Measurements from ENCODE around the gene FAM120A. TPM values are rescaled to one million over a fixed set of nuclear protein-coding genes. Genes with fewer than 3 reads are reported as not detected.

Gene FAM120A
- total and polyA plus RNA-seq, 7 experiments from 2014 or later: 9.0 to 136 (median 80.2) TPM

GRCh38 chr9:93465855-93466254 is 14.4 kb downstream of the FAM120A start:
- POLR2A ChIA-PET: interaction anchor here (0.7 to 1.0 kb wide), 3 partner anchors 9 to 690 kb away, joined by 3 read pairs; no protein-coding TSS in a partner anchor
- peaks cover 31 to 49% of the 10 kb centered on the region in 2 donors for H3K4me1 ChIP-seq (ENCODE audit: control insufficient read depth in 2 of 2, insufficient read depth in 2 of 2, low read length in 2 of 2)

GRCh38 chr9:93466416-93467061 is 15.1 kb downstream of the FAM120A start:
- Mint-ChIP-seq H3K4me3 (peak overlapping the region; percentile 26 to 70 (median 52)), H3K9me3 (no peaks in the 10 kb centered on the region), H3K27me3 (no peaks in the 10 kb centered on the region), H3K4me1 (peaks cover 71 to 96% (median 88%) of the 10 kb centered on the region in 7 donors), H3K27ac (peak overlapping the region in 4 of 9 donors; percentile 29 to 80 (median 38)), H3K36me3 (peaks cover 0 to 22% (median 14%) of the 10 kb centered on the region in 5 donors)
- ChIA-PET POLR2A (no interaction called here), CTCF (interaction anchor here (0.5 to 0.7 kb wide), 2 partner anchors 19 to 676 kb away, joined by 3 to 7 read pairs; no protein-coding TSS in a partner anchor)
- ATAC-seq: no peak
- peaks cover 31 to 49% of the 10 kb centered on the region in 2 donors for H3K4me1 ChIP-seq (ENCODE audit: control insufficient read depth in 2 of 2, insufficient read depth in 2 of 2, low read length in 2 of 2)
- H3K4me3 ChIP-seq (ENCODE audit: low read length): no peak overlapping the region
- H3K27ac ChIP-seq (ENCODE audit: low read depth, low read length): no peak overlapping the region
- H3K9me3 ChIP-seq (ENCODE audit: control insufficient read depth in 2 of 3, low read length in 3 of 3): no peaks in the 10 kb centered on the region
- H3K36me3 ChIP-seq (ENCODE audit: control insufficient read depth in 2 of 3, insufficient read depth in 3 of 3, low read length in 3 of 3): peaks cover 0 to 6% (median 0%) of the 10 kb centered on the region in 3 experiments
- intact Hi-C loops (cut with micrococcal nuclease): loop anchor here in 1 of 2 donors (5.0 kb wide), 1 partner anchor 36 kb away; no protein-coding TSS in a partner anchor
- H3K27me3 ChIP-seq (ENCODE audit: control insufficient read depth in 2 of 2, insufficient read depth in 2 of 2, low read length in 2 of 2): no peaks in the 10 kb centered on the region
- no peak for DNase-seq

More at GRCh38 chr9:93465855-93466254, 14.4 kb downstream of the FAM120A start:
- CTCF ChIA-PET: interaction anchor here (0.5 to 0.7 kb wide), 2 partner anchors 20 to 675 kb away, joined by 3 to 7 read pairs; no protein-coding TSS in a partner anchor
- H3K36me3 Mint-ChIP-seq: peaks cover 0 to 15% (median 10%) of the 10 kb centered on the region in 5 donors
- H3K9me3 Mint-ChIP-seq: no peaks in the 10 kb centered on the region
- ATAC-seq (no peak), DNase-seq (no peak)
- H3K4me3 Mint-ChIP-seq: peak overlapping the region in 9 of 10 donors; percentile 1 to 70 (median 29)
- Histone ChIP-seq H3K27ac (ENCODE audit: low read depth, low read length) (no peak overlapping the region), H3K9me3 (ENCODE audit: control insufficient read depth in 2 of 3, low read length in 3 of 3) (no peaks in the 10 kb centered on the region), H3K4me3 (ENCODE audit: low read length) (no peak overlapping the region), H3K36me3 (ENCODE audit: control insufficient read depth in 2 of 3, insufficient read depth in 3 of 3, low read length in 3 of 3) (no peaks in the 10 kb centered on the region), H3K27me3 (ENCODE audit: control insufficient read depth in 2 of 2, insufficient read depth in 2 of 2, low read length in 2 of 2) (no peaks in the 10 kb centered on the region)
- H3K27me3 Mint-ChIP-seq: no peaks in the 10 kb centered on the region
- peak overlapping the region in 2 of 9 donors; percentile 29 to 31 for H3K27ac Mint-ChIP-seq
- intact Hi-C loops (cut with micrococcal nuclease): loop anchor here in 1 of 2 donors (5.0 kb wide), 1 partner anchor 36 kb away; no protein-coding TSS in a partner anchor
- H3K4me1 Mint-ChIP-seq: peaks cover 68 to 94% (median 89%) of the 10 kb centered on the region in 7 donors

GRCh38 chr9:93467062-93467416 is 15.6 kb downstream of the FAM120A start:
- no peaks in the 10 kb centered on the region for H3K9me3 Mint-ChIP-seq
- H3K4me1 Mint-ChIP-seq: peaks cover 68 to 92% (median 84%) of the 10 kb centered on the region in 7 donors
- peak overlapping the region in 9 of 10 donors; percentile 7 to 70 (median 60) for H3K4me3 Mint-ChIP-seq
- DNase-seq (no peak), ATAC-seq (no peak)
- Histone ChIP-seq H3K4me3 (ENCODE audit: low read length) (no peak overlapping the region), H3K4me1 (ENCODE audit: control insufficient read depth in 2 of 2, insufficient read depth in 2 of 2, low read length in 2 of 2) (peaks cover 31 to 49% of the 10 kb centered on the region in 2 donors), H3K36me3 (ENCODE audit: control insufficient read depth in 2 of 3, insufficient read depth in 3 of 3, low read length in 3 of 3) (peaks cover 0 to 6% (median 0%) of the 10 kb centered on the region in 3 experiments), H3K9me3 (ENCODE audit: control insufficient read depth in 2 of 3, low read length in 3 of 3) (no peaks in the 10 kb centered on the region), H3K27ac (ENCODE audit: low read depth, low read length) (no peak overlapping the region), H3K27me3 (ENCODE audit: control insufficient read depth in 2 of 2, insufficient read depth in 2 of 2, low read length in 2 of 2) (no peaks in the 10 kb centered on the region)
- POLR2A ChIA-PET: no interaction called here
- H3K27me3 Mint-ChIP-seq: no peaks in the 10 kb centered on the region
- peak overlapping the region in 2 of 9 donors; percentile 29 to 45 for H3K27ac Mint-ChIP-seq
- CTCF ChIA-PET: no interaction called here
- intact Hi-C loops (cut with micrococcal nuclease): loop anchor here in 1 of 2 donors (5.0 kb wide), 1 partner anchor 35 kb away; no protein-coding TSS in a partner anchor
- peaks cover 0 to 19% (median 14%) of the 10 kb centered on the region in 5 donors for H3K36me3 Mint-ChIP-seq

GRCh38 chr9:93467462-93467861 is 16.0 kb downstream of the FAM120A start:
- H3K4me1 ChIP-seq (ENCODE audit: control insufficient read depth in 2 of 2, insufficient read depth in 2 of 2, low read length in 2 of 2): peaks cover 31 to 48% of the 10 kb centered on the region in 2 donors
- ATAC-seq (no peak), DNase-seq (no peak)
- H3K27ac ChIP-seq (ENCODE audit: low read depth, low read length): no peak overlapping the region
- ChIA-PET POLR2A (no interaction called here), CTCF (no interaction called here)
- Mint-ChIP-seq H3K36me3 (peaks cover 0 to 22% (median 17%) of the 10 kb centered on the region in 5 donors), H3K27ac (peak overlapping the region in 2 of 9 donors; percentile 45 to 52), H3K4me3 (peak overlapping the region in 9 of 10 donors; percentile 7 to 70 (median 60)), H3K27me3 (no peaks in the 10 kb centered on the region), H3K4me1 (peaks cover 71 to 94% (median 86%) of the 10 kb centered on the region in 7 donors), H3K9me3 (no peaks in the 10 kb centered on the region)
- H3K36me3 ChIP-seq (ENCODE audit: control insufficient read depth in 2 of 3, insufficient read depth in 3 of 3, low read length in 3 of 3): peaks cover 0 to 6% (median 2%) of the 10 kb centered on the region in 3 experiments
- no peaks in the 10 kb centered on the region for H3K27me3 ChIP-seq (ENCODE audit: control insufficient read depth in 2 of 2, insufficient read depth in 2 of 2, low read length in 2 of 2)
- no peak overlapping the region for H3K4me3 ChIP-seq (ENCODE audit: low read length)
- H3K9me3 ChIP-seq (ENCODE audit: control insufficient read depth in 2 of 3, low read length in 3 of 3): no peaks in the 10 kb centered on the region
- intact Hi-C loops (cut with micrococcal nuclease): loop anchor here in 1 of 2 donors (5.0 kb wide), 1 partner anchor 35 kb away; no protein-coding TSS in a partner anchor

GRCh38 chr9:93468763-93469456 is 17.4 kb downstream of the FAM120A start:
- ChIA-PET CTCF (no interaction called here), POLR2A (interaction anchor here (1.0 kb wide), 1 partner anchor 15 kb away, joined by 3 read pairs; no protein-coding TSS in a partner anchor)
- Mint-ChIP-seq H3K27me3 (no peaks in the 10 kb centered on the region), H3K4me1 (peaks cover 66 to 79% (median 72%) of the 10 kb centered on the region in 7 donors), H3K9me3 (no peaks in the 10 kb centered on the region), H3K27ac (peak overlapping the region in 4 of 9 donors; percentile 7 to 66 (median 51)), H3K36me3 (peaks cover 0 to 22% (median 14%) of the 10 kb centered on the region in 5 donors), H3K4me3 (peak overlapping the region in 7 of 10 donors; percentile 25 to 74 (median 60))
- intact Hi-C loops (cut with micrococcal nuclease): loop anchor here in 1 of 2 donors (5.0 kb wide), 1 partner anchor 33 kb away; no protein-coding TSS in a partner anchor
- DNase-seq (no peak), ATAC-seq (no peak)
- peaks cover 0 to 6% (median 5%) of the 10 kb centered on the region in 3 experiments for H3K36me3 ChIP-seq (ENCODE audit: control insufficient read depth in 2 of 3, insufficient read depth in 3 of 3, low read length in 3 of 3)
- no peak overlapping the region for H3K27ac ChIP-seq (ENCODE audit: low read depth, low read length)
- no peaks in the 10 kb centered on the region for H3K9me3 ChIP-seq (ENCODE audit: control insufficient read depth in 2 of 3, low read length in 3 of 3)
- no peak overlapping the region for H3K4me3 ChIP-seq (ENCODE audit: low read length)
- peaks cover 29 to 40% of the 10 kb centered on the region in 2 donors for H3K4me1 ChIP-seq (ENCODE audit: control insufficient read depth in 2 of 2, insufficient read depth in 2 of 2, low read length in 2 of 2)
- H3K27me3 ChIP-seq (ENCODE audit: control insufficient read depth in 2 of 2, insufficient read depth in 2 of 2, low read length in 2 of 2): no peaks in the 10 kb centered on the region

- H3K36me3 Mint-ChIP-seq: peaks cover 0 to 25% (median 15%) of the 10 kb centered on the region in 5 donors
- H3K4me1 Mint-ChIP-seq: peaks cover 55 to 67% (median 61%) of the 10 kb centered on the region in 7 donors
- peak overlapping the region in 2 of 10 donors; percentile 7 to 9 for H3K4me3 Mint-ChIP-seq
- Histone ChIP-seq H3K4me1 (ENCODE audit: control insufficient read depth in 2 of 2, insufficient read depth in 2 of 2, low read length in 2 of 2) (peaks cover 18 to 26% of the 10 kb centered on the region in 2 donors), H3K36me3 (ENCODE audit: control insufficient read depth in 2 of 3, insufficient read depth in 3 of 3, low read length in 3 of 3) (peaks cover 0 to 6% (median 5%) of the 10 kb centered on the region in 3 experiments), H3K4me3 (ENCODE audit: low read length) (no peak overlapping the region), H3K27me3 (ENCODE audit: control insufficient read depth in 2 of 2, insufficient read depth in 2 of 2, low read length in 2 of 2) (no peaks in the 10 kb centered on the region), H3K27ac (ENCODE audit: low read depth, low read length) (no peak overlapping the region), H3K9me3 (ENCODE audit: control insufficient read depth in 2 of 3, low read length in 3 of 3) (no peaks in the 10 kb centered on the region)
- no peaks in the 10 kb centered on the region for H3K9me3 Mint-ChIP-seq
- H3K27ac Mint-ChIP-seq: peak overlapping the region in 3 of 9 donors; percentile 2 to 53 (median 19)
- no peaks in the 10 kb centered on the region for H3K27me3 Mint-ChIP-seq
- no peak for DNase-seq
- POLR2A ChIA-PET: no interaction called here
- CTCF ChIA-PET: no interaction called here
- intact Hi-C loops (cut with micrococcal nuclease): no loop called here
- ATAC-seq: no peak
Observed at GRCh38 chr9:93470391-93470790, 18.9 kb downstream of the FAM120A start.
